OCI-LY7 (cell line): ENCODE data around the gene FABP1. TPM values are rescaled to one million over a fixed set of nuclear protein-coding genes. Genes with fewer than 3 reads are reported as not detected.

Experiments used
- BruUV-seq: library from RNA; stranded (reverse); fragments of 400-500 nt; replicated peaks from 2 replicates; lab custom pipeline; 2021; lab: Mats Ljungman, UMichigan
- CTCF ChIA-PET: fragments of 300-600 bp; sonication (Branson Sonifier 250); formaldehyde crosslinking; loops from one replicate; lab custom pipeline; 2022; ENCODE audit warnings: antibody characterized with exemption; ENCODE audit not compliant: unreplicated experiment; lab: Charles Lee
- POLR2A ChIA-PET: fragments of 300-600 bp; sonication (Branson Sonifier 250); formaldehyde crosslinking; loops from one replicate; lab custom pipeline; 2022; ENCODE audit warnings: antibody characterized with exemption; lab: Charles Lee
- DNase-seq: peaks from one replicate; pipeline ENCODE4 v3.0.0-alpha.2; 2015; ENCODE audit warnings: low spot score
- H2AFZ ChIP-seq: fragments of 200-600 bp; sonication (generic), shearing (Covaris generic); 2 replicates; pipeline ENCODE4 v1.6.1; 2014; ENCODE audit warnings: mild to moderate bottlenecking, antibody characterized with exemption, low read length, moderate library complexity
- H3K27ac ChIP-seq: fragments of 200-600 bp; sonication (generic); 2 replicates; pipeline ENCODE4 v1.5.1; 2014; ENCODE audit warnings: mixed run types, low read depth, mild to moderate bottlenecking, moderate library complexity, low read length, inconsistent platforms; ENCODE audit not compliant: poor library complexity, severe bottlenecking
- H3K36me3 ChIP-seq: fragments of 200-600 bp; sonication (generic); 2 replicates; pipeline ENCODE4 v1.6.1; 2014; ENCODE audit warnings: mild to moderate bottlenecking, antibody characterized with exemption, low read length, moderate library complexity, mixed read lengths; ENCODE audit not compliant: insufficient read depth
- H3K4me1 ChIP-seq: fragments of 200-600 bp; sonication (generic); 2 replicates; pipeline ENCODE4 v1.5.1; 2014; ENCODE audit warnings: mild to moderate bottlenecking, low read length; ENCODE audit not compliant: insufficient read depth, poor library complexity, severe bottlenecking
- H3K4me2 ChIP-seq: fragments of 200-600 bp; sonication (generic); 2 replicates; pipeline ENCODE4 v1.6.1; 2014; ENCODE audit warnings: mild to moderate bottlenecking, low read length
- H3K4me3 ChIP-seq: fragments of 200-600 bp; sonication (generic); 2 replicates; pipeline ENCODE4 v1.5.1; 2014; ENCODE audit warnings: mild to moderate bottlenecking, low read depth, low read length; ENCODE audit not compliant: poor library complexity, severe bottlenecking
- H3K79me2 ChIP-seq: fragments of 200-600 bp; sonication (generic); 2 replicates; pipeline ENCODE4 v1.6.1; 2016; ENCODE audit warnings: low read depth, mild to moderate bottlenecking, low read length, moderate library complexity, mixed read lengths; ENCODE audit not compliant: insufficient read depth
- H3K9me2 ChIP-seq: fragments of 200-600 bp; sonication (generic); 2 replicates; pipeline ENCODE4 v1.6.1; 2016; ENCODE audit warnings: mild to moderate bottlenecking, low read length, mixed read lengths; ENCODE audit not compliant: insufficient read depth
- H3K9me3 ChIP-seq: fragments of 200-600 bp; sonication (generic); 2 replicates; pipeline ENCODE4 v1.6.1; 2014; ENCODE audit warnings: mild to moderate bottlenecking, mixed run types, low read length, mixed read lengths
- H4K20me1 ChIP-seq: fragments of 200-600 bp; sonication (generic); 2 replicates; pipeline ENCODE4 v1.6.1; 2014; ENCODE audit warnings: mild to moderate bottlenecking, antibody characterized with exemption, low read length, moderate library complexity, mixed read lengths; ENCODE audit not compliant: insufficient read depth
- EZH2phosphoT487 ChIP-seq: fragments of 200-600 bp; sonication (generic); IDR thresholded peaks from 2 replicates; pipeline ENCODE4 v1.6.1; 2018; ENCODE audit warnings: low read depth, borderline replicate concordance, mild to moderate bottlenecking, mixed run types, antibody characterized with exemption, low read length, moderate library complexity, mixed read lengths
- intact Hi-C: fragments of 100-400 bp; cut with micrococcal nuclease; formaldehyde crosslinking; loops from one replicate; pipeline ENCODE4 v1.10.0; 2022; ENCODE audit not compliant: unreplicated experiment
- total RNA-seq, 2 experiments: library from RNA; depleted of rRNA in 1 of 2; stranded (reverse); fragments of >200 nt in 1 of 2; shearing (Covaris generic) in 1 of 2; gene quantifications; 2 replicates each; pipeline ENCODE4 v1.2.3, GENCODE V29; 2014 to 2022
- TF ChIP-seq, protein P1 (sequence below): fragments of 200-600 bp; sonication (generic); conservative IDR thresholded peaks from 2 replicates; pipeline ENCODE4 v1.5.1; 2014; ENCODE audit warnings: mild to moderate bottlenecking, antibody characterized with exemption, low read length, moderate library complexity, mixed read lengths

The FABP1 gene
- total RNA-seq, 2 experiments from 2014 or later: not detected

DNA sequence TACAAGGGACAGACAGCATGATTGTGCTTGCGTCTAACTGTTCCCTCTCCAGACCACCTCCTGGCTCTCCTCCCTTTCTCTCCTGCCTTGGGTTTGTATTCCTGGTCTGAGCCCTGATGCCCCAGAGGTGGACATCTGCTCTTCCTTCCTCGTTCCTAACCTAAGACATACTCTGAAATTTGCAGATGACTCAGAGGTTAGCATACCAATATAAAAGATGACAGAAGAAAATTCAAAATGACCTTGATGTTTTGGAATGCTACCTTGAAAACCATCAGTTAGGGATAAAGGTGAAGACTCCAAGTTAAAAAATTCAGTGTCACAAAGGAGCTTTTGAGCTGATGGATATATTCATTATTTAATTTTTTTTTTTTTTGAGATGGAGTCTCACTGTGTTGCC, 47.3 kb downstream of the FABP1 start:
- H2AFZ ChIP-seq: no peak overlapping the region
- no peaks in the 10 kb centered on the region for H3K36me3 ChIP-seq
- no peak overlapping the region for H3K4me3 ChIP-seq
- TF ChIP-seq, protein P1, sequence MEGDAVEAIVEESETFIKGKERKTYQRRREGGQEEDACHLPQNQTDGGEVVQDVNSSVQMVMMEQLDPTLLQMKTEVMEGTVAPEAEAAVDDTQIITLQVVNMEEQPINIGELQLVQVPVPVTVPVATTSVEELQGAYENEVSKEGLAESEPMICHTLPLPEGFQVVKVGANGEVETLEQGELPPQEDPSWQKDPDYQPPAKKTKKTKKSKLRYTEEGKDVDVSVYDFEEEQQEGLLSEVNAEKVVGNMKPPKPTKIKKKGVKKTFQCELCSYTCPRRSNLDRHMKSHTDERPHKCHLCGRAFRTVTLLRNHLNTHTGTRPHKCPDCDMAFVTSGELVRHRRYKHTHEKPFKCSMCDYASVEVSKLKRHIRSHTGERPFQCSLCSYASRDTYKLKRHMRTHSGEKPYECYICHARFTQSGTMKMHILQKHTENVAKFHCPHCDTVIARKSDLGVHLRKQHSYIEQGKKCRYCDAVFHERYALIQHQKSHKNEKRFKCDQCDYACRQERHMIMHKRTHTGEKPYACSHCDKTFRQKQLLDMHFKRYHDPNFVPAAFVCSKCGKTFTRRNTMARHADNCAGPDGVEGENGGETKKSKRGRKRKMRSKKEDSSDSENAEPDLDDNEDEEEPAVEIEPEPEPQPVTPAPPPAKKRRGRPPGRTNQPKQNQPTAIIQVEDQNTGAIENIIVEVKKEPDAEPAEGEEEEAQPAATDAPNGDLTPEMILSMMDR: no peak
- no peak for TF ChIP-seq EZH2phosphoT487
- H3K4me2 ChIP-seq: no peak overlapping the region
- H3K27ac ChIP-seq: no peak overlapping the region
- BruUV-seq: no TSS peak
- no peaks in the 10 kb centered on the region for H3K79me2 ChIP-seq
- H4K20me1 ChIP-seq: no peaks in the 10 kb centered on the region
- no peaks in the 10 kb centered on the region for H3K4me1 ChIP-seq
- H3K9me2 ChIP-seq: no peaks in the 10 kb centered on the region
- no peak for DNase-seq
- H3K9me3 ChIP-seq: no peaks in the 10 kb centered on the region
- POLR2A ChIA-PET: no interaction called here
- CTCF ChIA-PET: no interaction called here
- intact Hi-C loops: no loop called here

DNA sequence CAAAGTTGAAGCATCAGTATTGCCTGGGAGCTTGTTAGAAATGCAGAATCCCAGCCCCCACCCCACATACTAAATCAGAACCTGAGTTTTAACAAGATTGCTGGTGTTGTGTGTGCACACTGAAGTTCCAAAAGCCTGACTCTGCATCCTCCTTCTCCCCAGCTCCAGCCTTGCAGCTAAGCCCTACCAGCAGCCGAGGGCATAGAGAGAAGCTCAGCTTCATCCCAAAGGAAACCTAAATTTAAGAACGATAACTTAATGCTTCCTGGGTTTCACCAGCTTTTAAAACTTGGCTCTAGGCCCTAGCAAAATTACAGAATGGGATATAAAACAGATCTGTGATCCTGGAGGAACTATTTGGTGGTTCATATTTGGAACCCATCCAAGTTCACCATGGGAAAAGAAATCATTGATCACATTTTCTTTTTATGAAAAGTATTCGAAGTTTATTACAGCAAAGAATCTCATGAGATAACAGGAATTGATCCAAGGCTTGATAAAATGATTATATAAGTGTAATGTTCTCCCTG, 49.2 kb downstream of the FABP1 start:
- H3K9me3 ChIP-seq: no peaks in the 10 kb centered on the region
- H3K4me2 ChIP-seq: no peak overlapping the region
- H3K36me3 ChIP-seq: no peaks in the 10 kb centered on the region
- no peak overlapping the region for H2AFZ ChIP-seq
- intact Hi-C loops: no loop called here
- no peak overlapping the region for H3K27ac ChIP-seq
- no peaks in the 10 kb centered on the region for H3K79me2 ChIP-seq
- ChIA-PET POLR2A (no interaction called here), CTCF (no interaction called here)
- no peaks in the 10 kb centered on the region for H3K9me2 ChIP-seq
- no peak overlapping the region for H3K4me3 ChIP-seq
- no peaks in the 10 kb centered on the region for H3K4me1 ChIP-seq
- no peak for TF ChIP-seq EZH2phosphoT487
- TF ChIP-seq, protein P1: no peak
- no peaks in the 10 kb centered on the region for H4K20me1 ChIP-seq
- DNase-seq: no peak
- no TSS peak for BruUV-seq

DNA sequence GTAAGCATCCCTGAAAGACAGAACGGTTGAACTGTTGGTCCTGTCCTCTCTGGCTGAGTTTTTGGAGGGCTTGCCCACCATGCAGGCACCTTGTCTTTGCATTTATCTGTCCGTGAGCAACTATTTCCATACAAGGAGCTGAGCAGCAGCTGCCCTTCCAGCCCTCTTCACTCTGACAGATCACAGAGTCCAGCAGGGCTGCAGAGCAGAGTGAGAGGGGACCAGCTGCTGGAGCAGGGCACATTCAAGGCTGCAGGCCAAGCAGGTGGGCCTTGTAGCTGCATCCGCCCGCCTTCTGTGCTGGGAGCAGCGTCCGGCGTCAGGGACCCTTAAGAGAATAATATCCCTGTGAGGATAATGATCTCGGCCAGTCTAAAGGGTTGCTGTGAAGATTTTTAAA, 50.8 kb downstream of the FABP1 start:
- no peaks in the 10 kb centered on the region for H4K20me1 ChIP-seq
- H3K79me2 ChIP-seq: no peaks in the 10 kb centered on the region
- no peaks in the 10 kb centered on the region for H3K4me1 ChIP-seq
- no peak overlapping the region for H3K27ac ChIP-seq
- DNase-seq: no peak
- H3K9me3 ChIP-seq: no peaks in the 10 kb centered on the region
- no peaks in the 10 kb centered on the region for H3K36me3 ChIP-seq
- no peak overlapping the region for H3K4me2 ChIP-seq
- no TSS peak for BruUV-seq
- ChIA-PET CTCF (interaction anchor here (0.6 kb wide), 1 partner anchor 17 kb away, joined by 3 read pairs; no protein-coding TSS in a partner anchor), POLR2A (no interaction called here)
- intact Hi-C loops: no loop called here
- no peak overlapping the region for H3K4me3 ChIP-seq
- H2AFZ ChIP-seq: no peak overlapping the region
- TF ChIP-seq, protein P1: no peak
- TF ChIP-seq EZH2phosphoT487: no peak
- H3K9me2 ChIP-seq: no peaks in the 10 kb centered on the region
